GM23338 (cell line): ENCODE data around the gene TCEAL9. TPM values are rescaled to one million over a fixed set of nuclear protein-coding genes. Genes with fewer than 3 reads are reported as not detected.

Experiments
- ATAC-seq: fragments of 200-7000 bp; cut with Tn5 transposase; 3 replicates; pipeline ENCODE4 v1.9.1; 2020
- DNase-seq: peaks from one replicate; pipeline ENCODE4 v3.0.0-alpha.2; 2015; ENCODE audit warnings: low spot score
- H2AFZ ChIP-seq: fragments of 200-600 bp; sonication (generic); 2 replicates; pipeline ENCODE4 v1.8.0; 2016; ENCODE audit warnings: antibody characterized with exemption, mild to moderate bottlenecking, moderate library complexity
- H3F3A ChIP-seq: fragments of 200-600 bp; sonication (generic); replicated peaks from 2 replicates; pipeline ENCODE4 v1.8.0; 2017; ENCODE audit warnings: antibody characterized with exemption, mixed run types, low read depth
- H3K27ac ChIP-seq: fragments of 200-600 bp; sonication (generic); 2 replicates; pipeline ENCODE4 v1.6.1; 2016; ENCODE audit warnings: low read depth
- H3K27me3 ChIP-seq: fragments of 200-600 bp; sonication (generic); 2 replicates; pipeline ENCODE4 v1.8.0; 2016; ENCODE audit warnings: mild to moderate bottlenecking, mixed run types, moderate library complexity; ENCODE audit not compliant: insufficient read depth
- H3K36me3 ChIP-seq: fragments of 200-600 bp; sonication (generic); 2 replicates; pipeline ENCODE4 v1.8.0; 2016; ENCODE audit warnings: mild to moderate bottlenecking; ENCODE audit not compliant: insufficient read depth
- H3K4me1 ChIP-seq: fragments of 200-600 bp; sonication (generic); 2 replicates; pipeline ENCODE4 v1.8.0; 2016; ENCODE audit warnings: mild to moderate bottlenecking, moderate library complexity; ENCODE audit not compliant: insufficient read depth
- H3K4me2 ChIP-seq: fragments of 200-600 bp; sonication (generic); 2 replicates; pipeline ENCODE4 v1.7.1; 2017; ENCODE audit warnings: mixed run types
- H3K4me3 ChIP-seq: fragments of 200-600 bp; sonication (generic); 2 replicates; pipeline ENCODE4 v1.6.1; 2016; ENCODE audit warnings: mixed run types
- H3K79me2 ChIP-seq: fragments of 200-600 bp; sonication (generic); replicated peaks from 2 replicates; pipeline ENCODE4 v1.8.0; 2017; ENCODE audit warnings: mild to moderate bottlenecking; ENCODE audit not compliant: insufficient read depth
- H3K9me2 ChIP-seq: fragments of 200-600 bp; sonication (generic); 2 replicates; pipeline ENCODE4 v1.8.0; 2017; ENCODE audit not compliant: insufficient read depth
- H4K20me1 ChIP-seq: fragments of 200-600 bp; sonication (generic); replicated peaks from 2 replicates; pipeline ENCODE4 v1.8.0; 2017; ENCODE audit warnings: mild to moderate bottlenecking; ENCODE audit not compliant: insufficient read depth
- H3K27ac Mint-ChIP-seq: 2 replicates; pipeline ENCODE4 v1.8.0; 2020; ENCODE audit warnings: inconsistent platforms, mild to moderate bottlenecking, moderate library complexity, mixed read lengths
- H3K27me3 Mint-ChIP-seq: 3 replicates; pipeline ENCODE4 v1.8.0; 2022; ENCODE audit warnings: low read depth, mild to moderate bottlenecking, moderate library complexity, mixed read lengths, inconsistent platforms; ENCODE audit not compliant: insufficient read depth, poor library complexity
- H3K36me3 Mint-ChIP-seq: 3 replicates; pipeline ENCODE4 v1.8.0; 2021; ENCODE audit warnings: low read depth, mild to moderate bottlenecking, inconsistent platforms, moderate library complexity, mixed read lengths
- H3K4me1 Mint-ChIP-seq: 3 replicates; pipeline ENCODE4 v1.8.0; 2020; ENCODE audit warnings: mild to moderate bottlenecking, inconsistent platforms, mixed read lengths
- H3K4me3 Mint-ChIP-seq: 3 replicates; pipeline ENCODE4 v1.8.0; 2021; ENCODE audit warnings: moderate library complexity, mild to moderate bottlenecking, inconsistent platforms, mixed read lengths
- H3K9me3 Mint-ChIP-seq: 3 replicates; pipeline ENCODE4 v1.8.0; 2020; ENCODE audit warnings: moderate library complexity, mild to moderate bottlenecking, inconsistent platforms, mixed read lengths
- CREB1 ChIP-seq: fragments of 250-450 bp; sonication (Bioruptor Pico); IDR thresholded peaks from 2 replicates; pipeline ENCODE4 v1.5.0; 2020; ENCODE audit warnings: low read depth, mild to moderate bottlenecking, moderate library complexity
- ETS1 ChIP-seq: IDR thresholded peaks from 2 replicates; pipeline ENCODE4 v1.6.1; 2016; ENCODE audit warnings: antibody characterized with exemption
- EZH2 ChIP-seq: fragments of 200-600 bp; sonication (generic); IDR thresholded peaks from one replicate; pipeline ENCODE4 v1.8.0; 2017; ENCODE audit warnings: antibody characterized with exemption, mild to moderate bottlenecking, low read depth; ENCODE audit not compliant: unreplicated experiment
- POLR2AphosphoS5 ChIP-seq: IDR thresholded peaks from 2 replicates; pipeline ENCODE4 v1.6.1; 2016; ENCODE audit warnings: antibody characterized with exemption, low read depth
- STAT1 ChIP-seq: IDR thresholded peaks from one replicate; pipeline ENCODE4 v1.6.1; 2016; ENCODE audit warnings: antibody characterized with exemption; ENCODE audit not compliant: unreplicated experiment
- ZNF462 ChIP-seq: fragments of 250-450 bp; sonication (Bioruptor Pico); IDR thresholded peaks from 2 replicates; pipeline ENCODE4 v1.5.0; 2020; ENCODE audit warnings: mild to moderate bottlenecking, moderate library complexity
- long read RNA-seq: library from polyadenylated mRNA; unstranded; transcript quantifications from one replicate; pipeline ENCODE4 v2.0.0, GENCODE V29; 2020; ENCODE audit not compliant: unreplicated experiment
- polyA plus RNA-seq: library from polyadenylated mRNA; unstranded; fragments of >200 nt; fragmentation: Nextera tagmentation; extraction: Ambion mirVana; gene quantifications from 2 replicates; pipeline ENCODE4 v1.2.1, GENCODE V29; 2016
- total RNA-seq: library from RNA; depleted of rRNA; stranded (reverse); fragments of >200 nt; shearing (Covaris generic); gene quantifications from 2 replicates; pipeline ENCODE4 v1.2.3, GENCODE V29; 2014; rRNA removed

TCEAL9 gene
- total RNA-seq = 31.6 and 37.1 TPM in 2 replicates
- 174 and 184 TPM in 2 replicates for polyA plus RNA-seq
- long read RNA-seq, transcript TCEAL9-202 (3 exons, 1,033 nt) = major isoform, 13 of 16 reads
- long read RNA-seq, partial matches to known transcripts = 0 of 16 reads
- long read RNA-seq, other reads (novel, unspliced or antisense) = 0 of 16 reads

GRCh38 chrX:103356130-103356798 lies at the start of gene TCEAL9:
Gene TCEAL9 (plus strand): TSS chrX:103356506. CDS start chrX:103357685, 1,179 bp downstream.
- Mint-ChIP-seq H3K27ac (peak within 1 kb of the TSS; percentile 97), H3K9me3 (no peaks in the 10 kb centered on the region; the same call in 2 of the 3 replicates), H3K36me3 (peaks cover 13% of the 10 kb centered on the region), H3K27me3 (no peaks in the 10 kb centered on the region), H3K4me1 (peaks cover 10% of the 10 kb centered on the region), H3K4me3 (peak within 1 kb of the TSS; percentile 89)
- Histone ChIP-seq H3K27me3 (no peaks in the 10 kb centered on the region), H4K20me1 (no peaks in the 10 kb centered on the region), H3K9me2 (no peaks in the 10 kb centered on the region), H3F3A (no peaks in the 10 kb centered on the region), H3K4me2 (peak within 1 kb of the TSS; percentile 88), H2AFZ (peak within 1 kb of the TSS; percentile 59; the same call in 1 of the 2 replicates), H3K79me2 (peaks cover 12% of the 10 kb centered on the region), H3K36me3 (no peaks in the 10 kb centered on the region; the same call in 1 of the 2 replicates), H3K4me1 (peaks cover 6% of the 10 kb centered on the region), H3K4me3 (peak within 1 kb of the TSS; percentile 61), H3K27ac (peak within 1 kb of the TSS; percentile 94)
- TF ChIP-seq ZNF462 (CRISPR knock-in tag) (no peak), EZH2 (no peak), POLR2AphosphoS5 (peak; percentile 80), ETS1 (no peak), STAT1 (no peak), CREB1 (CRISPR knock-in tag) (peak; percentile 79)
- DNase-seq (peak; percentile 60), ATAC-seq (peak; percentile 85)
